HCT116 (cell line): ENCODE data around the gene DNAJB1. TPM values are rescaled to one million over a fixed set of nuclear protein-coding genes. Genes with fewer than 3 reads are reported as not detected.

Experiments
- ATAC-seq: fragments of 200-7000 bp; cut with Tn5 transposase; 2 replicates; pipeline ENCODE4 v1.9.1; 2020; ENCODE audit warnings: mild to moderate bottlenecking, moderate library complexity
- BruUV-seq: library from RNA; stranded (reverse); fragments of 400-500 nt; replicated peaks from 2 replicates; lab custom pipeline; 2021; lab: Mats Ljungman, UMichigan
- CTCF ChIA-PET: fragments of 300-600 bp; sonication (Branson Sonifier 250); formaldehyde crosslinking; loops from one replicate; lab custom pipeline; 2021; ENCODE audit warnings: antibody characterized with exemption; lab: Charles Lee
- POLR2A ChIA-PET: fragments of 300-600, 350-600 bp; sonication (Branson Sonifier 250); formaldehyde crosslinking; loops from one replicate; lab custom pipeline; 2021; ENCODE audit warnings: antibody characterized with exemption; lab: Charles Lee
- RAD21 ChIA-PET, 2 experiments: fragments of 300-600 bp; sonication (Branson Sonifier 250); formaldehyde crosslinking; loops; one replicate each; lab custom pipeline; 2023; ENCODE audit warnings: low total read pairs in 2 of 2; ENCODE audit not compliant: uncharacterized antibody in 2 of 2, unreplicated experiment in 2 of 2, low non-redundant PET in 1 of 2; lab: Charles Lee
- DNase-seq: peaks from one replicate; pipeline ENCODE4 v3.0.0-alpha.2; 2010; ENCODE audit warnings: low read depth, low spot score
- H2AFZ ChIP-seq: fragments of 200-600 bp; shearing (Covaris generic), sonication (generic); 2 replicates; pipeline ENCODE4 v1.6.1; 2017; ENCODE audit warnings: low read depth, mixed run types, mixed read lengths, antibody characterized with exemption, low read length; ENCODE audit not compliant: poor library complexity, severe bottlenecking
- H3K27ac ChIP-seq: 2 replicates; pipeline ENCODE4 v1.5.1; 2012; ENCODE audit warnings: low read depth, low read length
- H3K27me3 ChIP-seq: fragments of 200-600 bp; sonication (generic); 2 replicates; pipeline ENCODE4 v1.6.1; 2016; ENCODE audit warnings: mixed run types, low read length, mixed read lengths; ENCODE audit not compliant: insufficient read depth
- H3K36me3 ChIP-seq, 2 experiments: fragments of 200-500 bp in 1 of 2; fragments of 200-600 bp in 1 of 2; sonication (Bioruptor generic) in 1 of 2; sonication (generic) in 1 of 2; 2 replicates each; pipeline versions ENCODE4 v1.5.1 to v1.6.1; 2014 to 2016; ENCODE audit warnings: low read length in 2 of 2, inconsistent platforms in 1 of 2, mixed read lengths in 1 of 2, mixed run types in 1 of 2; ENCODE audit not compliant: insufficient read depth in 2 of 2, control insufficient read depth in 1 of 2
- H3K4me1 ChIP-seq, 2 experiments: fragments of 200-600 bp in 1 of 2; sonication (generic) in 1 of 2; 2 replicates each; pipeline versions ENCODE4 v1.5.1 to v1.6.1; 2012 to 2017; ENCODE audit warnings: low read length in 2 of 2, inconsistent platforms in 1 of 2, mild to moderate bottlenecking in 1 of 2, mixed read lengths in 1 of 2, mixed run types in 1 of 2, moderate library complexity in 1 of 2; ENCODE audit not compliant: insufficient read depth in 2 of 2, control insufficient read depth in 1 of 2
- H3K4me2 ChIP-seq: fragments of 200-600 bp; sonication (generic); 2 replicates; pipeline ENCODE4 v1.6.1; 2017; ENCODE audit warnings: mixed run types, low read length, mixed read lengths
- H3K4me3 ChIP-seq, 2 experiments: fragments of 200-600 bp in 1 of 2; sonication (generic) in 1 of 2; replicated peaks in 1 of 2; 2 replicates each; pipeline ENCODE4 v1.5.1; 2011 to 2016; ENCODE audit warnings: low read length in 2 of 2, control low read depth in 1 of 2, low read depth in 1 of 2, mild to moderate bottlenecking in 1 of 2, mixed read lengths in 1 of 2, mixed run types in 1 of 2
- H3K79me2 ChIP-seq: fragments of 200-600 bp; sonication (generic); 2 replicates; pipeline ENCODE4 v1.6.1; 2017; ENCODE audit warnings: mild to moderate bottlenecking, mixed run types, low read length, moderate library complexity, mixed read lengths; ENCODE audit not compliant: insufficient read depth
- H3K9ac ChIP-seq: fragments of 200-600 bp; sonication (generic); 2 replicates; pipeline ENCODE4 v1.6.1; 2016; ENCODE audit warnings: low read length, mixed read lengths
- H3K9me2 ChIP-seq: fragments of 200-600 bp; sonication (generic), shearing (Covaris generic); 2 replicates; pipeline ENCODE4 v1.6.1; 2017; ENCODE audit warnings: mixed run types, mild to moderate bottlenecking, moderate library complexity; ENCODE audit not compliant: insufficient read depth
- H3K9me3 ChIP-seq, 2 experiments: fragments of 200-500 bp in 1 of 2; fragments of 200-600 bp in 1 of 2; sonication (Bioruptor generic) in 1 of 2; sonication (generic) in 1 of 2; 2 replicates each; pipeline ENCODE4 v1.6.1; 2014 to 2017; ENCODE audit warnings: low read length in 2 of 2, mixed read lengths in 2 of 2, inconsistent platforms in 1 of 2, low read depth in 1 of 2, mild to moderate bottlenecking in 1 of 2, mixed run types in 1 of 2, moderate library complexity in 1 of 2; ENCODE audit not compliant: control insufficient read depth in 1 of 2, insufficient read depth in 1 of 2
- H4K20me1 ChIP-seq: fragments of 200-600 bp; sonication (generic), shearing (Covaris generic); 2 replicates; pipeline ENCODE4 v1.6.1; 2017; ENCODE audit warnings: mixed run types, mild to moderate bottlenecking, moderate library complexity; ENCODE audit not compliant: insufficient read depth
- ATF3 ChIP-seq: IDR thresholded peaks from 2 replicates; pipeline ENCODE4 v1.6.1; 2012
- CTCF ChIP-seq, 3 experiments: fragments of 200-600 bp in 1 of 3; sonication (generic) in 1 of 3; IDR thresholded peaks in 2 of 3; conservative IDR thresholded peaks in 1 of 3; 2 replicates each; pipeline ENCODE4 v1.5.1; 2012 to 2017; ENCODE audit warnings: low read depth in 2 of 3, low read length in 2 of 3, antibody characterized with exemption in 1 of 3, borderline replicate concordance in 1 of 3, control low read depth in 1 of 3, mild to moderate bottlenecking in 1 of 3, mixed read lengths in 1 of 3, mixed run types in 1 of 3, moderate library complexity in 1 of 3; ENCODE audit not compliant: insufficient read depth in 1 of 3
- EZH2 ChIP-seq: fragments of 200-600 bp; sonication (generic); IDR thresholded peaks from 2 replicates; pipeline ENCODE4 v1.6.1; 2017; ENCODE audit warnings: antibody characterized with exemption, mixed run types
- JUND ChIP-seq: IDR thresholded peaks from 2 replicates; pipeline ENCODE4 v1.6.1; 2012
- MAX ChIP-seq: IDR thresholded peaks from 2 replicates; pipeline ENCODE4 v1.6.1; 2012
- POLR2A ChIP-seq: IDR thresholded peaks from 2 replicates; pipeline ENCODE4 v1.7.0; 2011; ENCODE audit warnings: borderline replicate concordance; ENCODE audit not compliant: insufficient read depth, insufficient read length; ENCODE audit errors: extremely low read depth
- POLR2AphosphoS5 ChIP-seq: IDR thresholded peaks from 2 replicates; pipeline ENCODE4 v1.6.1; 2011; ENCODE audit warnings: mild to moderate bottlenecking, low read depth, low read length, moderate library complexity
- RAD21 ChIP-seq: IDR thresholded peaks from 2 replicates; pipeline ENCODE4 v1.6.1; 2012; ENCODE audit warnings: low read depth, mild to moderate bottlenecking
- SIN3A ChIP-seq: IDR thresholded peaks from 2 replicates; pipeline ENCODE4 v1.6.1; 2012; ENCODE audit warnings: low read depth
- SP1 ChIP-seq: IDR thresholded peaks from 2 replicates; pipeline ENCODE4 v1.6.1; 2012; ENCODE audit warnings: low read depth
- SRF ChIP-seq: IDR thresholded peaks from 2 replicates; pipeline ENCODE4 v1.6.1; 2012; ENCODE audit warnings: low read depth
- TCF7L2 ChIP-seq: IDR thresholded peaks from 2 replicates; pipeline ENCODE4 v1.7.0; 2011; ENCODE audit warnings: borderline replicate concordance, inconsistent platforms; ENCODE audit not compliant: insufficient read depth, insufficient read length; ENCODE audit errors: extremely low read depth
- ZFX ChIP-seq: fragments of 450-650 bp; IDR thresholded peaks from 2 replicates; pipeline ENCODE4 v1.6.1; 2017
- intact Hi-C: fragments of 100-400 bp; cut with micrococcal nuclease; formaldehyde crosslinking; loops from 2 replicates; pipeline ENCODE4 v1.10.0; 2022
- total RNA-seq: library from RNA; stranded (reverse); gene quantifications from one replicate; pipeline ENCODE4 v1.2.1, GENCODE V29; 2021; ENCODE audit not compliant: unreplicated experiment

DNAJB1 gene
- total RNA-seq, 1 experiment from 2014 or later = 175 TPM

- Histone ChIP-seq H2AFZ (no peak overlapping the region), H3K27ac (peak overlapping the region; percentile 54), H3K9me2 (no peaks in the 10 kb centered on the region), H3K9ac (peak overlapping the region; percentile 86), H3K9me3 (no peaks in the 10 kb centered on the region), H4K20me1 (no peaks in the 10 kb centered on the region), H3K79me2 (peaks cover 37% of the 10 kb centered on the region), H3K4me3 (peak overlapping the region; percentile 31 to 78; a peak in 3 of 4 replicates), H3K27me3 (no peaks in the 10 kb centered on the region), H3K36me3 (no peaks in the 10 kb centered on the region; a peak in 1 of 4 replicates), H3K4me1 (peaks cover 20 to 29% of the 10 kb centered on the region in 2 experiments), H3K4me2 (peak overlapping the region; percentile 79)
- DNase-seq (no peak), ATAC-seq (no peak)
- no peak for TF ChIP-seq RAD21
- ChIA-PET CTCF (interaction anchor here (0.7 to 1.8 kb wide), 7 partner anchors 7 to 360 kb away, joined by 3 to 5 read pairs (median 3); partner anchors contain the start of gene ASF1B), POLR2A (interaction anchor here (0.7 to 3.1 kb wide), 6 partner anchors 10 to 360 kb away, joined by 3 to 15 read pairs (median 8); partner anchors contain the start of genes ASF1B and DNAJB1), RAD21 (interaction anchor here in 1 of 2 experiments (1.0 kb wide), 1 partner anchor 10 kb away, joined by 3 read pairs; no protein-coding TSS in a partner anchor)
- intact Hi-C loops = no loop called here
- BruUV-seq = TSS peak; percentile 56
These were observed 21.4 kb downstream of the DNAJB1 start for GRCh38 chr19:14496834-14497227.

GRCh38 chr19:14496029-14496833 lies 22.0 kb downstream of the DNAJB1 start, which contains the start of gene GIPC1:
TSS of gene GIPC1 (minus strand) at chr19:14496127. CDS start at chr19:14482976, 13,151 bp downstream.
- H3K36me3 ChIP-seq = peaks cover 0 to 3% of the 10 kb centered on the region in 2 experiments; a peak in 2 of 4 replicates
- ChIA-PET CTCF (interaction anchor here (0.7 to 1.8 kb wide), 6 partner anchors 8 to 360 kb away, joined by 3 to 5 read pairs (median 4); partner anchors contain the start of gene ASF1B), RAD21 (interaction anchor here in 1 of 2 experiments (1.0 kb wide), 1 partner anchor 10 kb away, joined by 3 read pairs; no protein-coding TSS in a partner anchor), POLR2A (interaction anchor here (0.7 to 3.1 kb wide), 6 partner anchors 11 to 360 kb away, joined by 3 to 15 read pairs (median 8); partner anchors contain the start of genes ASF1B and DNAJB1)
- H3K27me3 ChIP-seq = no peaks in the 10 kb centered on the region
- peak within 1 kb of the TSS; percentile 78 to 86 for H3K4me3 ChIP-seq
- no peaks in the 10 kb centered on the region for H3K9me2 ChIP-seq
- intact Hi-C loops = no loop called here
- peaks cover 41% of the 10 kb centered on the region for H3K79me2 ChIP-seq
- H2AFZ ChIP-seq = no peak within 1 kb of the TSS
- H3K4me2 ChIP-seq = peak within 1 kb of the TSS; percentile 79
- H3K9ac ChIP-seq = peak within 1 kb of the TSS; percentile 86
- peak; percentile 93 for ATAC-seq
- peak within 1 kb of the TSS; percentile 58 for H3K27ac ChIP-seq
- H3K4me1 ChIP-seq = peaks cover 20 to 29% of the 10 kb centered on the region in 2 experiments
- DNase-seq = peak; percentile 97
- H3K9me3 ChIP-seq = no peaks in the 10 kb centered on the region
- no TSS peak for BruUV-seq
- no peaks in the 10 kb centered on the region for H4K20me1 ChIP-seq
- TF ChIP-seq POLR2AphosphoS5 (peak; percentile 40; the same call in 1 of the 2 replicates), EZH2 (no peak), MAX (peak; percentile 96), TCF7L2 (peak; percentile 60), JUND (0 out of 2 replicates have a peak, but pooled peaks have one; percentile 25), CTCF (IDR thresholded peaks at IDR 0.05 in 2 of 3, conservative IDR thresholded peaks at IDR 0.05 in 1 of 3; ENCODE audit: borderline replicate concordance in 1 of 3, insufficient read depth in 1 of 3, low read depth in 2 of 3, low read length in 2 of 3) (no peak), RAD21 (no peak), SIN3A (peak; percentile 67; the same call in 1 of the 2 replicates), POLR2A (no peak), ZFX (peak; percentile 76; the same call in 1 of the 2 replicates), SRF (no peak), ATF3 (no peak), SP1 (peak; percentile 96)
